Left ventricle myocardium superior (tissue), 1 donor: ENCODE measurements around the gene STX1B. TPM values are rescaled to one million over a fixed set of nuclear protein-coding genes. Genes with fewer than 3 reads are reported as not detected.

Source experiments
- ATAC-seq: fragments of 200-7000 bp; cut with Tn5 transposase; one replicate; pipeline ENCODE4 v1.9.1; 2020; ENCODE audit warnings: mild to moderate bottlenecking, moderate library complexity
- DNase-seq: peaks from one replicate; pipeline ENCODE4 v3.0.0-alpha.2; 2020
- intact Hi-C: fragments of 100-400 bp; cut with micrococcal nuclease; formaldehyde crosslinking; loops from one replicate; pipeline ENCODE4 v1.11.0; 2022
- total RNA-seq: library from RNA; stranded (reverse); fragmentation: NEBNext Ultra II Directional; extraction: Animal tissue kit (Norgen Biotek cat#: 25700); gene quantifications from one replicate; pipeline ENCODE4 v1.2.1, GENCODE V29; 2021
- donor health status: DM: no; HTN: yes; CAD: no; lungs with severe emphysema.

Gene STX1B
- total RNA-seq, 1 donor from 2014 or later = 0.40 TPM

GRCh38 chr16:30998852-30999761 is 11.3 kb downstream of the STX1B start:
- intact Hi-C loops = no loop called here

GRCh38 chr16:30997725-30998711 is 12.4 kb downstream of the STX1B start:
- no peak for DNase-seq

More at GRCh38 chr16:30998852-30999761, 11.3 kb downstream of the STX1B start:
- ATAC-seq (no peak), DNase-seq (peak; percentile 41)

GRCh38 chr16:30996985-30997724 is 13.3 kb downstream of the STX1B start:
- intact Hi-C loops = no loop called here
- ATAC-seq = peak; percentile 97
- DNase-seq = peak; percentile 90

More at GRCh38 chr16:30997725-30998711, 12.4 kb downstream of the STX1B start:
- ATAC-seq = peak; percentile 2
- intact Hi-C loops = no loop called here

GRCh38 chr16:30996324-30996984 is 14.0 kb downstream of the STX1B start:
- intact Hi-C loops = no loop called here
- ATAC-seq (peak; percentile 17), DNase-seq (no peak)

- intact Hi-C loops = no loop called here
- ATAC-seq = no peak
These were observed 14.5 kb downstream of the STX1B start for GRCh38 chr16:30995927-30996323.

GRCh38 chr16:30992931-30993816 is 17.3 kb downstream of the STX1B start:
- intact Hi-C loops = no loop called here
- DNase-seq (no peak), ATAC-seq (no peak)

More at GRCh38 chr16:30995927-30996323, 14.5 kb downstream of the STX1B start:
- DNase-seq = no peak

GRCh38 chr16:30992276-30992780 is 18.1 kb downstream of the STX1B start:
- intact Hi-C loops = no loop called here
- DNase-seq (no peak), ATAC-seq (no peak)

GRCh38 chr16:30991052-30991451 is 19.4 kb downstream of the STX1B start:
- intact Hi-C loops = no loop called here
- no peak for DNase-seq
- ATAC-seq = no peak

GRCh38 chr16:30990105-30990504 is 20.3 kb downstream of the STX1B start:
- intact Hi-C loops = no loop called here
- no peak for ATAC-seq
- no peak for DNase-seq

GRCh38 chr16:30989469-30990047 is 20.9 kb downstream of the STX1B start:
- ATAC-seq (no peak), DNase-seq (no peak)
- intact Hi-C loops = loop anchor here (10.0 kb wide), 2 partner anchors 455 to 875 kb away; partner anchors contain the start of gene ZNF843

- no peak for ATAC-seq
- intact Hi-C loops = loop anchor here (10.0 kb wide), 2 partner anchors 457 to 877 kb away; partner anchors contain the start of gene ZNF843
- no peak for DNase-seq
These were observed 22.8 kb downstream of the STX1B start for GRCh38 chr16:30987581-30988190.

- no peak for DNase-seq
- ATAC-seq = no peak
- intact Hi-C loops = loop anchor here (10.0 kb wide), 2 partner anchors 458 to 878 kb away; partner anchors contain the start of gene ZNF843
These were observed 24.1 kb downstream of the STX1B start for GRCh38 chr16:30986129-30986991.

GRCh38 chr16:30985401-30986128 is 24.9 kb downstream of the STX1B start:
- ATAC-seq = peak; percentile 45
- DNase-seq = peak; percentile 50
- intact Hi-C loops = loop anchor here (10.0 kb wide), 2 partner anchors 459 to 879 kb away; partner anchors contain the start of gene ZNF843

GRCh38 chr16:30984669-30985400 is 25.6 kb downstream of the STX1B start, which contains the start of gene HSD3B7:
Gene HSD3B7 (plus strand): TSS chr16:30985207. CDS start chr16:30985659, 452 bp downstream.
- peak; percentile 93 for ATAC-seq
- DNase-seq = peak; percentile 95

More at GRCh38 chr16:30984669-30985400, 25.6 kb downstream of the STX1B start, which contains the start of gene HSD3B7:
- intact Hi-C loops = loop anchor here (10.0 kb wide), 2 partner anchors 460 to 880 kb away; partner anchors contain the start of gene ZNF843
